ENCODE results near the gene MMP10.

DNA sequence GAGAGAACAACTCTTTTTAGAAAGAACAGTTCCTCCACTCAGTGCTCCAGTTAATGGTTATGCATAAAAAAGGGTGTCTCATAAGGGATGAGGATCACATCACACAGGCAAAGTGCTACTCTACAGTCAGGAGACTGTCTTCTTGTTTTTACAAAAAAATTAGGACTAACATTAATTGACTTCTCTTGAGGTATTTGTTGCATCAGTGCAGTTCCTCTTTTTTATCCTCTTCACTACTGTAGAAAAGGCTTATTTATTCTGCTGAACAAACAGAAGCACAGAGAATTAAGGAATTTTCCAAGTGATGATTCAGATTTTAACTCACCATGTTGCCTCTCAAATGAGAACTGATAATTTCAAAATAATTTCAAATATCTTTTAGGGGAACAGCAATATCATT, 57.6 kb downstream of the MMP10 start:
- TF ChIP-seq, protein P1, sequence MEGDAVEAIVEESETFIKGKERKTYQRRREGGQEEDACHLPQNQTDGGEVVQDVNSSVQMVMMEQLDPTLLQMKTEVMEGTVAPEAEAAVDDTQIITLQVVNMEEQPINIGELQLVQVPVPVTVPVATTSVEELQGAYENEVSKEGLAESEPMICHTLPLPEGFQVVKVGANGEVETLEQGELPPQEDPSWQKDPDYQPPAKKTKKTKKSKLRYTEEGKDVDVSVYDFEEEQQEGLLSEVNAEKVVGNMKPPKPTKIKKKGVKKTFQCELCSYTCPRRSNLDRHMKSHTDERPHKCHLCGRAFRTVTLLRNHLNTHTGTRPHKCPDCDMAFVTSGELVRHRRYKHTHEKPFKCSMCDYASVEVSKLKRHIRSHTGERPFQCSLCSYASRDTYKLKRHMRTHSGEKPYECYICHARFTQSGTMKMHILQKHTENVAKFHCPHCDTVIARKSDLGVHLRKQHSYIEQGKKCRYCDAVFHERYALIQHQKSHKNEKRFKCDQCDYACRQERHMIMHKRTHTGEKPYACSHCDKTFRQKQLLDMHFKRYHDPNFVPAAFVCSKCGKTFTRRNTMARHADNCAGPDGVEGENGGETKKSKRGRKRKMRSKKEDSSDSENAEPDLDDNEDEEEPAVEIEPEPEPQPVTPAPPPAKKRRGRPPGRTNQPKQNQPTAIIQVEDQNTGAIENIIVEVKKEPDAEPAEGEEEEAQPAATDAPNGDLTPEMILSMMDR (IDR thresholded peaks at IDR 0.05; ENCODE audit: extremely low read depth in 1 of 2, insufficient read depth in 1 of 2, low read depth in 1 of 2, low read length in 2 of 2), result no peak
- TF ChIP-seq POLR2A (IDR thresholded peaks at IDR 0.05; ENCODE audit: low read depth, low read length) (no peak), EZH2 (IDR thresholded peaks at IDR 0.05; ENCODE audit: borderline replicate concordance, low read depth, low read length, severe bottlenecking) (no peak), GATA2 (IDR thresholded peaks at IDR 0.05; ENCODE audit: insufficient read depth, insufficient read length, low read depth, low read length) (no peak), MYC (IDR thresholded peaks at IDR 0.05; ENCODE audit: low read depth, low read length) (no peak)

All from endothelial cell of umbilical vein (primary cell).